Panc1 (cell line): ENCODE data around the gene ZBTB7C.

Source experiments
- CTCF ChIP-seq: fragments of 450-650 bp; IDR thresholded peaks from 2 replicates; pipeline ENCODE4 v1.5.1; 2017; ENCODE audit warnings: mild to moderate bottlenecking
- POLR2AphosphoS5 ChIP-seq: IDR thresholded peaks from 2 replicates; pipeline ENCODE4 v1.6.1; 2012; ENCODE audit warnings: mild to moderate bottlenecking, low read depth, low read length, moderate library complexity
- TCF7L2 ChIP-seq: IDR thresholded peaks from 2 replicates; pipeline ENCODE4 v1.6.1; 2011; ENCODE audit warnings: mild to moderate bottlenecking, low read depth, low read length, inconsistent platforms

GRCh38 chr18:48011926-48012465 is 397.2 kb downstream of the ZBTB7C start:
- TF ChIP-seq CTCF (no peak), TCF7L2 (no peak), POLR2AphosphoS5 (no peak)
